ENCODE results near the gene SOX1.

SOX1 gene

DNA sequence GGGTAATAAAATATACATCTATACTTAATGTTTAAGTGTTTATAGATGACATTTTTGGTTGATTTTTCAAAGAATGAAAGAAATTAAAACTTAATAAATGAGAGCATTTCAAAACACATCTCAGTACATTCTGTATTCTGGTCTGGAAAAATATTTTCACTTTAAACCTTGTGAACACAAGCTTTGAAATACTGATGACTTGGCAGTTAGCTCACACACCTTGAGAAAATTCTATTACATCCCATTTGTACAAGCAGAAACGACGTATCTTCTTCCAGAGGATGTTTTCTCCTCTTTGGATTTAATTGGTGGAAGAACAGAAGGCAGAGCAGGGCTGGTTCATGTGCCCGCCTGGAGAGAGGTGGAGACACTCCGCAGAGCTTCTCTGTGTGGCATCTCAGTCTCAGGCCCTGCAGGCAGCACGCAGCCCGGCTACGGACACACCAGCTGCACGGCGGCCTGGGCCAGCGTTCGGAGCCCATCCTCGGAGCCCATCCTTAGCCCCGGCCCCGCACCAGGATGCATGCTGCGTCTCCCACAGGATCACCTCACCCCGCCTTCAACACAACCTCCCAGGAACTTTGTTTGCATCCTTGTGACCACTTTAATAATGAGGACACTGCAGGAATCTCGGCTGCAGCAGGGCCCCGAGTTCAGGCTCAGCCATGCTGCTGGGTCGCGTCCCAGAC lies 48.6 kb downstream of the SOX1 start:
- H3K4me1 ChIP-seq (ENCODE audit: insufficient read depth, poor library complexity, severe bottlenecking): no peaks in the 10 kb centered on the region
- ATAC-seq (ENCODE audit: low read depth) (no peak), DNase-seq (ENCODE audit: low spot score) (no peak)
- H3K27ac ChIP-seq (ENCODE audit: poor library complexity, severe bottlenecking): no peak overlapping the region
- H3K36me3 ChIP-seq (ENCODE audit: low read depth): no peaks in the 10 kb centered on the region
- TF ChIP-seq CTCF (IDR thresholded peaks at IDR 0.05; ENCODE audit: poor library complexity, severe bottlenecking): no peak
- peaks cover 32% of the 10 kb centered on the region for H3K27me3 ChIP-seq (ENCODE audit: insufficient read depth, poor library complexity, severe bottlenecking)
- H3K9me3 ChIP-seq (ENCODE audit: severe bottlenecking): no peaks in the 10 kb centered on the region
- no peak overlapping the region for H3K4me3 ChIP-seq (ENCODE audit: severe bottlenecking)

- no peak overlapping the region for H3K4me3 ChIP-seq (ENCODE audit: severe bottlenecking)
Measured at GRCh38 chr13:112116187-112116950, 49.4 kb downstream of the SOX1 start.

GRCh38 chr13:112117258-112117954 lies 50.5 kb downstream of the SOX1 start:
- Histone ChIP-seq H3K9me3 (ENCODE audit: severe bottlenecking) (no peaks in the 10 kb centered on the region), H3K27me3 (ENCODE audit: insufficient read depth, poor library complexity, severe bottlenecking) (peaks cover 14% of the 10 kb centered on the region), H3K27ac (ENCODE audit: poor library complexity, severe bottlenecking) (no peak overlapping the region), H3K4me1 (ENCODE audit: insufficient read depth, poor library complexity, severe bottlenecking) (no peaks in the 10 kb centered on the region), H3K36me3 (ENCODE audit: low read depth) (no peaks in the 10 kb centered on the region), H3K4me3 (ENCODE audit: severe bottlenecking) (no peak overlapping the region)
- no peak for DNase-seq (ENCODE audit: low spot score)
- ATAC-seq (ENCODE audit: low read depth): no peak
- no peak for TF ChIP-seq CTCF (IDR thresholded peaks at IDR 0.05; ENCODE audit: poor library complexity, severe bottlenecking)

More at GRCh38 chr13:112116187-112116950, 49.4 kb downstream of the SOX1 start:
- no peak for DNase-seq (ENCODE audit: low spot score)
- Histone ChIP-seq H3K36me3 (ENCODE audit: low read depth) (no peaks in the 10 kb centered on the region), H3K27ac (ENCODE audit: poor library complexity, severe bottlenecking) (no peak overlapping the region), H3K9me3 (ENCODE audit: severe bottlenecking) (no peaks in the 10 kb centered on the region), H3K4me1 (ENCODE audit: insufficient read depth, poor library complexity, severe bottlenecking) (no peaks in the 10 kb centered on the region), H3K27me3 (ENCODE audit: insufficient read depth, poor library complexity, severe bottlenecking) (peaks cover 24% of the 10 kb centered on the region)
- ATAC-seq (ENCODE audit: low read depth): no peak
- TF ChIP-seq CTCF (IDR thresholded peaks at IDR 0.05; ENCODE audit: poor library complexity, severe bottlenecking): no peak

GRCh38 chr13:112117955-112118302 lies 51.0 kb downstream of the SOX1 start:
- Histone ChIP-seq H3K4me1 (ENCODE audit: insufficient read depth, poor library complexity, severe bottlenecking) (no peaks in the 10 kb centered on the region), H3K27me3 (ENCODE audit: insufficient read depth, poor library complexity, severe bottlenecking) (peaks cover 9% of the 10 kb centered on the region), H3K27ac (ENCODE audit: poor library complexity, severe bottlenecking) (no peak overlapping the region), H3K9me3 (ENCODE audit: severe bottlenecking) (no peaks in the 10 kb centered on the region), H3K4me3 (ENCODE audit: severe bottlenecking) (no peak overlapping the region), H3K36me3 (ENCODE audit: low read depth) (no peaks in the 10 kb centered on the region)
- ATAC-seq (ENCODE audit: low read depth) (no peak), DNase-seq (ENCODE audit: low spot score) (no peak)
- no peak for TF ChIP-seq CTCF (IDR thresholded peaks at IDR 0.05; ENCODE audit: poor library complexity, severe bottlenecking)
